Fibroblast of lung (primary cell): ENCODE results near the gene PTEN. TPM values are rescaled to one million over a fixed set of nuclear protein-coding genes. Genes with fewer than 3 reads are reported as not detected.
A peak's percentile ranks its signal among the peaks of the same experiment; 100 is the strongest.
"Not testable (repeated sequence)": the region's sequence is repeated elsewhere in the genome, so short reads cannot be mapped to it uniquely, and the experiment has no call there.

Source experiments
- DNase-seq, 2 donors: peaks; one replicate each; pipeline versions ENCODE4 v3.0.0 to v3.0.0-alpha.2; 2010; ENCODE audit warnings: low read depth in 2 of 2
- H2AFZ ChIP-seq: 2 replicates; pipeline ENCODE4 v1.5.1; 2012; ENCODE audit warnings: low read length, control low read depth, inconsistent platforms
- H3K27ac ChIP-seq: 2 replicates; pipeline ENCODE4 v1.5.1; 2011; ENCODE audit warnings: low read length, control low read depth; ENCODE audit not compliant: insufficient read depth
- H3K27me3 ChIP-seq: 2 replicates; pipeline ENCODE4 v1.5.1; 2011; ENCODE audit warnings: mild to moderate bottlenecking, low read length; ENCODE audit not compliant: control insufficient read depth, insufficient read depth
- H3K36me3 ChIP-seq: 2 replicates; pipeline ENCODE4 v1.5.1; 2011; ENCODE audit warnings: low read length; ENCODE audit not compliant: control insufficient read depth, insufficient read depth
- H3K4me1 ChIP-seq: 2 replicates; pipeline ENCODE4 v1.5.1; 2011; ENCODE audit warnings: low read length; ENCODE audit not compliant: control insufficient read depth, insufficient read depth; ENCODE audit errors: extremely low read depth
- H3K4me2 ChIP-seq: 2 replicates; pipeline ENCODE4 v1.5.1; 2011; ENCODE audit warnings: low read length, control low read depth; ENCODE audit not compliant: insufficient read depth; ENCODE audit errors: extremely low read depth
- H3K4me3 ChIP-seq, 4 experiments: fragments of 200-600 bp in 1 of 4; sonication (generic) in 1 of 4; replicated peaks in 1 of 4; 2 replicates each; pipeline ENCODE4 v1.5.1; 2011 to 2016; ENCODE audit warnings: low read length in 4 of 4, low read depth in 3 of 4, mild to moderate bottlenecking in 3 of 4, control low read depth in 2 of 4, inconsistent platforms in 1 of 4, mixed read lengths in 1 of 4; ENCODE audit not compliant: insufficient read depth in 1 of 4; ENCODE audit errors: control extremely low read depth in 1 of 4
- H3K79me2 ChIP-seq: 2 replicates; pipeline ENCODE4 v1.5.1; 2012; ENCODE audit warnings: mild to moderate bottlenecking, low read length, inconsistent platforms; ENCODE audit not compliant: control insufficient read depth, insufficient read depth
- H3K9ac ChIP-seq: 2 replicates; pipeline ENCODE4 v1.5.1; 2011; ENCODE audit warnings: mild to moderate bottlenecking, low read length, control low read depth; ENCODE audit not compliant: insufficient read depth
- H3K9me3 ChIP-seq: 2 replicates; pipeline ENCODE4 v1.5.1; 2012; ENCODE audit warnings: low read depth, low read length; ENCODE audit not compliant: control insufficient read depth, insufficient read depth
- H4K20me1 ChIP-seq: 2 replicates; pipeline ENCODE4 v1.5.1; 2011; ENCODE audit warnings: low read length; ENCODE audit not compliant: control insufficient read depth, insufficient read depth; ENCODE audit errors: extremely low read depth
- CTCF ChIP-seq, 2 donors: IDR thresholded peaks in 1 of 2; conservative IDR thresholded peaks in 1 of 2; 1 replicate in 1 of 2; 2 replicates in 1 of 2; pipeline ENCODE4 v1.5.1; 2011 to 2012; ENCODE audit warnings: low read length in 2 of 2, control low read depth in 1 of 2, inconsistent platforms in 1 of 2, low read depth in 1 of 2, mild to moderate bottlenecking in 1 of 2
- EZH2 ChIP-seq: IDR thresholded peaks from 2 replicates; pipeline ENCODE4 v1.5.1; 2012; ENCODE audit warnings: low read length, control low read depth, mild to moderate bottlenecking; ENCODE audit errors: missing control alignments
- polyA plus RNA-seq, 2 donors: library from polyadenylated mRNA; depleted of rRNA in 1 of 2; stranded (reverse) in 1 of 2; unstranded in 1 of 2; fragments of >200 nt; gene quantifications; 2 replicates each; pipeline ENCODE4 v1.2.1, GENCODE V29; 2011 to 2012; ENCODE audit warnings: missing spikeins in 1 of 2
- total RNA-seq: library from RNA; depleted of rRNA; stranded (reverse); fragments of >200 nt; gene quantifications from 2 replicates; pipeline ENCODE4 v1.2.1, GENCODE V29; 2014

PTEN gene
- total and polyA plus RNA-seq, 2 donors (not counting 1 experiment from before 2014, with no cell fraction given), result 60.2 to 200 TPM

DNA sequence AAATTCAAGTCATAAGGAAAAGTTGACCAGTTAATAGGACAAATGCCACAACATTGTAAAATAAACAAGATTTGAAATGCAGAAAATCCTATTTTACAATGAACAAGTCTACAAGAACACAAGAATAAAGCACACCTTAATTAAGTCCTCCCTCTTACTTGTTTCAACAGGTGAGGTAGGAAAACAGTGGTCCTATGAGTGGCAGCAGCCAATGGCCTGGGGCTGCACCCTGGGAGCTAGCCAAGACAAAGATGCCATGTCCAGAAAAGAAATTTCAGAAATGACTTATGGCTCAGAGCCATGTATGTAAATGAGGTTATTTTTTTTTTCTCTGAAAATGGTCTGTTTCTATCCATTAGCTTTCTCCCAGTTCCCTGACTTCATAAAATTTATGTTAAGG is 14.4 kb upstream of the PTEN start:
- Histone ChIP-seq H3K79me2 (no peaks in the 10 kb centered on the region), H4K20me1 (no peaks in the 10 kb centered on the region), H3K27me3 (no peaks in the 10 kb centered on the region), H3K4me2 (no peak overlapping the region), H3K4me3 (no peak overlapping the region), H3K9me3 (no peaks in the 10 kb centered on the region), H3K27ac (no peak overlapping the region), H3K36me3 (no peaks in the 10 kb centered on the region), H3K4me1 (no peaks in the 10 kb centered on the region), H3K9ac (no peak overlapping the region), H2AFZ (no peak overlapping the region)
- DNase-seq, result no peak
- no peak for TF ChIP-seq EZH2
- TF ChIP-seq CTCF (conservative IDR thresholded peaks at IDR 0.05 in 1 of 2, IDR thresholded peaks at IDR 0.05 in 1 of 2; ENCODE audit: low read depth in 1 of 2, low read length in 2 of 2), result no peak

DNA sequence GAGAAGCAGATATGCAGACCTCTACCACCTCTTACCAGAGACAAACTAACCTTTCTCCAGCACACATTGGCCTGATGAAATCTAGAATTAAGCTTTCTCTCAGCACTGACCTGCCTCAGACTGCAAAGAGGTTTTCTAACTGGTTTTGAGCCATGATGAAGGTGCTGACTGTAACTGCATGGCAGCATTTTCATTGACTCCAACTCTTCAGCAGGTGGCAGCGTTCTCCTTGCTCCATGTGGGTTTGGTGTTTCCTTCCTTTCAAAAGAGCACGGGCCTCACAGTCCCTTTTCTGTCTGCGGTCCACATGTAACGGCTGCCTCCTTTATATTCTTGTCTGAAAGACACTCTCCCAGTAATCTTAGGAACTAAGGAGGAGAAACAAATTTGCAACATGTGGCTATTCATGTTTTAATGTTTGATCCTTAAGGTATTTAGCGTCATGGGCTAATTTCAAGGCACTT is 12.7 kb upstream of the PTEN start:
- Histone ChIP-seq H4K20me1 (no peaks in the 10 kb centered on the region), H3K27ac (no peak overlapping the region), H3K4me2 (no peak overlapping the region), H3K27me3 (no peaks in the 10 kb centered on the region), H3K4me1 (no peaks in the 10 kb centered on the region), H3K9ac (no peak overlapping the region), H3K4me3 (no peak overlapping the region), H2AFZ (peak overlapping the region; percentile 50), H3K9me3 (no peaks in the 10 kb centered on the region), H3K79me2 (no peaks in the 10 kb centered on the region), H3K36me3 (no peaks in the 10 kb centered on the region)
- peak; percentile 70 to 76 for DNase-seq
- TF ChIP-seq CTCF (conservative IDR thresholded peaks at IDR 0.05 in 1 of 2, IDR thresholded peaks at IDR 0.05 in 1 of 2; ENCODE audit: low read depth in 1 of 2, low read length in 2 of 2) (peak; percentile 75 to 76), EZH2 (no peak)

GRCh38 chr10:87852089-87852488 is 11.3 kb upstream of the PTEN start:
- Histone ChIP-seq H3K27ac (no peak overlapping the region), H3K9ac (no peak overlapping the region), H3K36me3 (no peaks in the 10 kb centered on the region), H3K4me2 (no peak overlapping the region), H3K4me1 (no peaks in the 10 kb centered on the region), H3K79me2 (no peaks in the 10 kb centered on the region), H3K27me3 (no peaks in the 10 kb centered on the region), H2AFZ (no peak overlapping the region), H3K9me3 (no peaks in the 10 kb centered on the region), H3K4me3 (no peak overlapping the region), H4K20me1 (no peaks in the 10 kb centered on the region)
- no peak for DNase-seq
- TF ChIP-seq EZH2, result no peak
- no peak for TF ChIP-seq CTCF (conservative IDR thresholded peaks at IDR 0.05 in 1 of 2, IDR thresholded peaks at IDR 0.05 in 1 of 2; ENCODE audit: low read depth in 1 of 2, low read length in 2 of 2)

DNA sequence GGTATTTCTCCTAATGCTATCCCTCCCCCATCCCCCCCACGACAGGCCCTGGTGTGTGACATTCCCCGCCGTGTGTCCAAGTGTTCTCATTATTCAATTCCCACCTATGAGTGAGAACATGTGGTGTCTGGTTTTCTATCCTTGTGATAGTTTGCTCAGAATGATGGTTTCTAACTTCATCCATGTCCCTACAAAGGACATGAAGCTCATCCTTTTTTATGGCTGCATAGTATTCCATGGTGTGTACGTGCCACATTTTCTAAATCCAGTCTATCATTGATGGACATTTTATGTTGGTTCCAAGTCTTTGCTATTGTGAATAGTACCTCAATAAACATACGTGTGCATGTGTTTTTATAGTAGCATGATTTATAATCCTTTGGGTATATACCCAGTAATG is 8.2 kb upstream of the PTEN start:
- DNase-seq, H3K4me1 ChIP-seq, H3K9me3 ChIP-seq, H3K9ac ChIP-seq, H3K79me2 ChIP-seq, H3K4me3 ChIP-seq, H3K27ac ChIP-seq, H3K27me3 ChIP-seq, H4K20me1 ChIP-seq, H2AFZ ChIP-seq, H3K4me2 ChIP-seq, H3K36me3 ChIP-seq: not testable (repeated sequence)

- H3K4me2 ChIP-seq, H3K4me3 ChIP-seq, H2AFZ ChIP-seq, H3K36me3 ChIP-seq, DNase-seq, H3K9me3 ChIP-seq, H4K20me1 ChIP-seq, H3K27ac ChIP-seq, H3K27me3 ChIP-seq, H3K4me1 ChIP-seq, H3K79me2 ChIP-seq, H3K9ac ChIP-seq: not testable (repeated sequence)
Measured at GRCh38 chr10:87855665-87856064, 7.8 kb upstream of the PTEN start.
